Nephron (organoid): ENCODE results near the gene ZC3H14.
A peak's percentile ranks its signal among the peaks of the same experiment; 100 is the strongest.

Source experiments
- H3K27ac Mint-ChIP-seq, 3 experiments: 2 replicates each; pipeline ENCODE4 v1.8.0; 2020; ENCODE audit warnings: mixed read lengths in 3 of 3, mild to moderate bottlenecking in 2 of 3, moderate library complexity in 1 of 3
- H3K27me3 Mint-ChIP-seq: 2 replicates; pipeline ENCODE4 v1.8.0; 2021; ENCODE audit warnings: low read depth, mild to moderate bottlenecking, moderate library complexity, mixed read lengths
- H3K36me3 Mint-ChIP-seq: 2 replicates; pipeline ENCODE4 v1.8.0; 2020; ENCODE audit warnings: low read depth, mixed read lengths
- H3K4me1 Mint-ChIP-seq: 2 replicates; pipeline ENCODE4 v1.8.0; 2020; ENCODE audit warnings: mixed read lengths
- H3K4me3 Mint-ChIP-seq, 3 experiments: 2 replicates each; pipeline ENCODE4 v1.8.0; 2020; ENCODE audit warnings: mild to moderate bottlenecking in 3 of 3, mixed read lengths in 3 of 3, moderate library complexity in 2 of 3
- H3K9me3 Mint-ChIP-seq: 2 replicates; pipeline ENCODE4 v1.8.0; 2020; ENCODE audit warnings: mixed read lengths
- TF ChIP-seq, protein P1 (sequence below), 3 experiments: fragments of 200-600 bp; sonication (generic); IDR thresholded peaks; one replicate each; pipeline ENCODE4 v1.5.0; 2021; ENCODE audit warnings: antibody characterized with exemption in 3 of 3; ENCODE audit not compliant: unreplicated experiment in 3 of 3

Gene ZC3H14

GRCh38 chr14:88568196-88568595 lies 5.4 kb downstream of the ZC3H14 start:
- H3K4me1 Mint-ChIP-seq = peaks cover 14% of the 10 kb centered on the region
- no peak overlapping the region for H3K4me3 Mint-ChIP-seq
- H3K9me3 Mint-ChIP-seq = no peaks in the 10 kb centered on the region
- H3K27me3 Mint-ChIP-seq = no peaks in the 10 kb centered on the region
- H3K27ac Mint-ChIP-seq = no peak overlapping the region
- TF ChIP-seq, protein P1, sequence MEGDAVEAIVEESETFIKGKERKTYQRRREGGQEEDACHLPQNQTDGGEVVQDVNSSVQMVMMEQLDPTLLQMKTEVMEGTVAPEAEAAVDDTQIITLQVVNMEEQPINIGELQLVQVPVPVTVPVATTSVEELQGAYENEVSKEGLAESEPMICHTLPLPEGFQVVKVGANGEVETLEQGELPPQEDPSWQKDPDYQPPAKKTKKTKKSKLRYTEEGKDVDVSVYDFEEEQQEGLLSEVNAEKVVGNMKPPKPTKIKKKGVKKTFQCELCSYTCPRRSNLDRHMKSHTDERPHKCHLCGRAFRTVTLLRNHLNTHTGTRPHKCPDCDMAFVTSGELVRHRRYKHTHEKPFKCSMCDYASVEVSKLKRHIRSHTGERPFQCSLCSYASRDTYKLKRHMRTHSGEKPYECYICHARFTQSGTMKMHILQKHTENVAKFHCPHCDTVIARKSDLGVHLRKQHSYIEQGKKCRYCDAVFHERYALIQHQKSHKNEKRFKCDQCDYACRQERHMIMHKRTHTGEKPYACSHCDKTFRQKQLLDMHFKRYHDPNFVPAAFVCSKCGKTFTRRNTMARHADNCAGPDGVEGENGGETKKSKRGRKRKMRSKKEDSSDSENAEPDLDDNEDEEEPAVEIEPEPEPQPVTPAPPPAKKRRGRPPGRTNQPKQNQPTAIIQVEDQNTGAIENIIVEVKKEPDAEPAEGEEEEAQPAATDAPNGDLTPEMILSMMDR (IDR thresholded peaks at IDR 0.05; ENCODE audit: unreplicated experiment in 3 of 3) = no peak
- H3K36me3 Mint-ChIP-seq = peaks cover 52% of the 10 kb centered on the region

DNA sequence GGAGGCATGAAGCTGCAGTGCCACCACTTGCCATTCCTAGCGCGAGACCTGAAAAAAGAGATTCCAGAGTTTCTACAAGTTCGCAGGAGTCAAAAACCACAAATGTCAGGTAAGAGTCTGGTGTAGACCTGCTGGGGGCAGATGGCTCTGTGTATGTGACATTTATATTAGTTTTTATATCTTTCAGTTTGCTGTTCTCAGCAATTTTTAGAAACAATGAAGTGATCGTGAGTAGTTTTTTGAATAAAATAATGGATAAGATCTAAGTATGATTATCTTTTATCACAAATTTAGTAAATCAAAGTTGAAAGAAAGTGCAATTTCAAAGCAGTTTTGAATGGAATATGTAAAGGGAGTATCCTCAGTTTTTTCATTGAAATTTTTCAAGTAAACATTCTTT lies 9.3 kb downstream of the ZC3H14 start:
- Mint-ChIP-seq H3K4me1 (no peaks in the 10 kb centered on the region), H3K9me3 (no peaks in the 10 kb centered on the region), H3K4me3 (no peak overlapping the region), H3K27ac (no peak overlapping the region), H3K27me3 (no peaks in the 10 kb centered on the region), H3K36me3 (peaks cover 86% of the 10 kb centered on the region)
- TF ChIP-seq, protein P1 (IDR thresholded peaks at IDR 0.05; ENCODE audit: unreplicated experiment in 3 of 3) = no peak

GRCh38 chr14:88576222-88576621 lies 13.4 kb downstream of the ZC3H14 start:
- no peak overlapping the region for H3K4me3 Mint-ChIP-seq
- TF ChIP-seq, protein P1 (IDR thresholded peaks at IDR 0.05; ENCODE audit: unreplicated experiment in 3 of 3) = no peak

DNA sequence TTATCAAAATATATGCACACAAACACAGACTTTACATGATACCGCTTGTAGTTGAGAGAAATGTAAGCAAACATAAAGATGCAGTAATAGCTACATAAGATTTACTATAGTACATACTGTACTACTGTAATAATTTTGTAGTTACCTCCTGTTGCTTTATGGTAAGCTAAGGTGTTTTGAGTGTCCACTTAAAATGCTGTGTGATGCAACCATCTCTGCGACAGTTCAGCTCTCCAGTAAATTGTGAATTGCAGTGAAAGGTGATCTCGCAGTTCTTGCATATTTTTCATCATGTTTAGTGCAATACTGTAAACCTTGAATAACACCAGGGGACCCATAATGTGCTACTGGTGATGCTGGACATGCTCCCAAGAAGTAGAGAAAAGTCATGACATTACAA lies 21.6 kb downstream of the ZC3H14 start:
- no peaks in the 10 kb centered on the region for H3K4me1 Mint-ChIP-seq
- H3K27ac Mint-ChIP-seq = no peak overlapping the region
- H3K27me3 Mint-ChIP-seq = no peaks in the 10 kb centered on the region
- H3K9me3 Mint-ChIP-seq = peaks cover 3% of the 10 kb centered on the region
- peaks cover 78% of the 10 kb centered on the region for H3K36me3 Mint-ChIP-seq
- TF ChIP-seq, protein P1 (IDR thresholded peaks at IDR 0.05; ENCODE audit: unreplicated experiment in 3 of 3) = no peak
- no peak overlapping the region for H3K4me3 Mint-ChIP-seq

More at GRCh38 chr14:88576222-88576621, 13.4 kb downstream of the ZC3H14 start:
- Mint-ChIP-seq H3K36me3 (peaks cover 81% of the 10 kb centered on the region), H3K4me1 (no peaks in the 10 kb centered on the region), H3K27ac (no peak overlapping the region), H3K9me3 (no peaks in the 10 kb centered on the region), H3K27me3 (no peaks in the 10 kb centered on the region)

DNA sequence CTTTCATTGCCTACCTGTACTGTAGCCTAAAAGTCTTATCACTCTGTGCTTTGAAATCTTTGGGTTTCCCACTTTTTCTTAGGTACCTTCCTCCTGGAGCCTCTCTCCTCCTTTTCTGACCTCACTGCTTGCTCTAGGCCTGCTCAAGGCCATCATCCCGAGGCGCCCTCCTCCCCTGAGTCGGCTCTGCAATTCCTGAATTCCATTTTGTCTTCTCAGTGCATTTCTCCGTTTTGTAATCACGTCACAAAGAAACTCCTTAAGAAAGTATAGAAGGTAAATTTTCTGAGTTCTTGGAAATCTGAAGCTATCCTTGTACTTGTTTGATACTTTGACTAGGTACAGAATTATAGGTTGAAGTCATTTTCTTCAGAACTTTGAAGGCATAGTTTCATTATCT lies 25.2 kb downstream of the ZC3H14 start:
- Mint-ChIP-seq H3K4me1 (no peaks in the 10 kb centered on the region), H3K36me3 (peaks cover 85% of the 10 kb centered on the region), H3K4me3 (no peak overlapping the region), H3K9me3 (peaks cover 3% of the 10 kb centered on the region), H3K27ac (no peak overlapping the region), H3K27me3 (no peaks in the 10 kb centered on the region)
- TF ChIP-seq, protein P1 (IDR thresholded peaks at IDR 0.05; ENCODE audit: unreplicated experiment in 3 of 3) = no peak

- no peak overlapping the region for H3K4me3 Mint-ChIP-seq
Measured at GRCh38 chr14:88590173-88590572, 27.3 kb downstream of the ZC3H14 start.

More at GRCh38 chr14:88590173-88590572, 27.3 kb downstream of the ZC3H14 start:
- H3K27me3 Mint-ChIP-seq = no peaks in the 10 kb centered on the region
- peaks cover 87% of the 10 kb centered on the region for H3K36me3 Mint-ChIP-seq
- peak overlapping the region in 2 of 3 experiments; percentile 9 to 13 for H3K27ac Mint-ChIP-seq
- TF ChIP-seq, protein P1 (IDR thresholded peaks at IDR 0.05; ENCODE audit: unreplicated experiment in 3 of 3) = no peak
- no peaks in the 10 kb centered on the region for H3K4me1 Mint-ChIP-seq
- peaks cover 3% of the 10 kb centered on the region for H3K9me3 Mint-ChIP-seq
